Testis (tissue), 3 donors: Measurements from ENCODE around the gene CWH43. TPM values are rescaled to one million over a fixed set of nuclear protein-coding genes. Genes with fewer than 3 reads are reported as not detected.
"Not testable (repeated sequence)": the region's sequence is repeated elsewhere in the genome, so short reads cannot be mapped to it uniquely, and the experiment has no call there.

Source experiments
- DNase-seq: peaks from one replicate; pipeline ENCODE4 v3.0.0-alpha.2; 2019
- H3K27ac ChIP-seq, 2 donors: fragments of 200-600 bp; sonication (generic); one replicate each; pipeline ENCODE4 v1.5.1; 2019
- H3K27me3 ChIP-seq: fragments of 200-600 bp; sonication (generic); one replicate; pipeline ENCODE4 v1.5.1; 2019
- H3K36me3 ChIP-seq: fragments of 200-600 bp; sonication (generic); one replicate; pipeline ENCODE4 v1.5.1; 2017; ENCODE audit warnings: low read depth; ENCODE audit errors: missing control alignments
- H3K4me1 ChIP-seq: fragments of 200-600 bp; sonication (generic); one replicate; pipeline ENCODE4 v1.5.1; 2019
- H3K4me3 ChIP-seq, 2 donors: fragments of 200-600 bp; sonication (generic); one replicate each; pipeline ENCODE4 v1.5.1; 2017 to 2019
- H3K9me3 ChIP-seq: fragments of 200-600 bp; sonication (generic); one replicate; pipeline ENCODE4 v1.5.1; 2017
- CTCF ChIP-seq, 3 experiments: fragments of 450-650 bp in 2 of 3; fragments of 200-600 bp in 1 of 3; sonication (generic) in 1 of 3; IDR thresholded peaks; one replicate each; pipeline ENCODE4 v1.5.1; 2016 to 2019; ENCODE audit warnings: antibody characterized with exemption in 3 of 3, mild to moderate bottlenecking in 2 of 3, moderate library complexity in 1 of 3
- POLR2A ChIP-seq: fragments of 450-650 bp; IDR thresholded peaks from one replicate; pipeline ENCODE4 v1.6.1; 2017; ENCODE audit warnings: antibody characterized with exemption, mild to moderate bottlenecking, moderate library complexity
- WGBS, 2 donors: methylation state at CpG; one replicate each; pipeline ENCODE4 v1.1.5; 2018; 5-methylcytosine and 5-hydroxymethylcytosine counted together
- intact Hi-C: fragments of 100-400 bp; cut with DNase I; formaldehyde crosslinking; loops from one replicate; pipeline ENCODE4 v1.15.1; 2023; ENCODE audit warnings: low total_unique reads
- polyA plus RNA-seq: library from polyadenylated mRNA; stranded (reverse); fragments of 350-450 nt; fragmentation: Illumina TruSeq; extraction: RNeasy Lipid Tissue Mini Kit (QIAGEN cat#74804); gene quantifications from one replicate; pipeline ENCODE4 v1.2.3, GENCODE V29; 2014; ENCODE audit warnings: low read depth, low replicate concordance; ENCODE audit not compliant: insufficient read depth
- total RNA-seq, 2 donors: library from RNA; depleted of rRNA; stranded (reverse); fragments of >200 nt; gene quantifications; one replicate each; pipeline ENCODE4 v1.2.3, GENCODE V29; 2016

Gene CWH43
- total and polyA plus RNA-seq, 3 donors from 2014 or later: 0.25 to 1.2 TPM; not detected in 1

GRCh38 chr4:48970471-48970921, 15.6 kb upstream of the CWH43 start:
- H3K27me3 ChIP-seq: no peaks in the 10 kb centered on the region
- H3K4me3 ChIP-seq: no peak overlapping the region
- H3K9me3 ChIP-seq: no peaks in the 10 kb centered on the region
- intact Hi-C loops: no loop called here
- H3K27ac ChIP-seq: no peak overlapping the region
- no peak for TF ChIP-seq CTCF (IDR thresholded peaks at IDR 0.05)
- TF ChIP-seq POLR2A: no peak
- 85 to 87% methylated on average over 3 of the region's 3 CpGs for WGBS, 2 donors
- DNase-seq: no peak
- no peaks in the 10 kb centered on the region for H3K36me3 ChIP-seq
- H3K4me1 ChIP-seq: no peaks in the 10 kb centered on the region

- no peak for DNase-seq
- Histone ChIP-seq H3K4me1 (no peaks in the 10 kb centered on the region), H3K27me3 (no peaks in the 10 kb centered on the region), H3K4me3 (no peak overlapping the region), H3K9me3 (no peaks in the 10 kb centered on the region), H3K27ac (no peak overlapping the region), H3K36me3 (no peaks in the 10 kb centered on the region)
- TF ChIP-seq CTCF (IDR thresholded peaks at IDR 0.05): no peak
- no peak for TF ChIP-seq POLR2A
- intact Hi-C loops: no loop called here
- 63 to 78% methylated on average over 2 of the region's 2 CpGs for WGBS, 2 donors
Observed at GRCh38 chr4:48974979-48975640, 11.0 kb upstream of the CWH43 start.

GRCh38 chr4:48976041-48976440, 10.0 kb upstream of the CWH43 start:
- H3K9me3 ChIP-seq: no peaks in the 10 kb centered on the region
- no peak for DNase-seq
- no peak for TF ChIP-seq CTCF (IDR thresholded peaks at IDR 0.05)
- TF ChIP-seq POLR2A: no peak
- no peaks in the 10 kb centered on the region for H3K27me3 ChIP-seq
- no peak overlapping the region for H3K4me3 ChIP-seq
- no peak overlapping the region for H3K27ac ChIP-seq
- H3K36me3 ChIP-seq: no peaks in the 10 kb centered on the region
- WGBS, 2 donors: 77 to 79% methylated on average over 4 of the region's 4 CpGs
- intact Hi-C loops: no loop called here
- no peaks in the 10 kb centered on the region for H3K4me1 ChIP-seq

- Histone ChIP-seq H3K4me3 (no peak overlapping the region), H3K4me1 (no peaks in the 10 kb centered on the region), H3K36me3 (no peaks in the 10 kb centered on the region), H3K9me3 (no peaks in the 10 kb centered on the region), H3K27me3 (no peaks in the 10 kb centered on the region), H3K27ac (no peak overlapping the region)
- 70 to 79% methylated on average over 6 of the region's 6 CpGs for WGBS, 2 donors
- intact Hi-C loops: no loop called here
- no peak for TF ChIP-seq CTCF (IDR thresholded peaks at IDR 0.05)
- no peak for DNase-seq
Observed at GRCh38 chr4:48979914-48980579, 6.0 kb upstream of the CWH43 start.

- H3K4me3 ChIP-seq, H3K9me3 ChIP-seq, intact Hi-C loops, H3K36me3 ChIP-seq, H3K27me3 ChIP-seq, H3K27ac ChIP-seq, DNase-seq, H3K4me1 ChIP-seq: not testable (repeated sequence)
- 86% methylated on average over 2 of the region's 2 CpGs for WGBS, 2 donors
Observed at GRCh38 chr4:48984005-48984404, 2.1 kb upstream of the CWH43 start.
